K562 (cell line): ENCODE measurements around the gene SYT15. TPM values are rescaled to one million over a fixed set of nuclear protein-coding genes. Genes with fewer than 3 reads are reported as not detected.

Experiments
- ATAC-seq: fragments of 200-7000 bp; cut with Tn5 transposase; 3 replicates; pipeline ENCODE4 v1.9.1; 2020; ENCODE audit warnings: moderate library complexity
- BruUV-seq: library from RNA; stranded (reverse); fragments of 400-500 nt; replicated peaks from 2 replicates; lab custom pipeline; 2021; lab: Mats Ljungman, UMichigan
- CTCF ChIA-PET: fragments of 300-600 bp; formaldehyde crosslinking; extraction: SDS; loops from one replicate; lab custom pipeline; 2021; ENCODE audit warnings: low intra/inter-chr PET ratio; lab: Yijun Ruan, JAX
- POLR2A ChIA-PET: fragments of 300-600, 350-650 bp; sonication (Branson Sonifier 250); formaldehyde crosslinking; extraction: SDS; loops from one replicate; lab custom pipeline; 2021; ENCODE audit warnings: antibody characterized with exemption, inconsistent platforms; lab: Yijun Ruan, JAX
- DNase-seq, 4 experiments: peaks; one replicate each; pipeline versions ENCODE4 v3.0.0 to v3.0.0-alpha.2; 2011 to 2018; ENCODE audit warnings: low spot score in 3 of 4, mixed read lengths in 3 of 4; ENCODE audit errors: extremely low read depth in 1 of 4
- FAIRE-seq: peaks from 2 replicates; lab custom pipeline; 2011; peaks lifted over from hg19 to GRCh38; lab: Jason Lieb, UNC
- H2AFZ ChIP-seq: 2 replicates; pipeline ENCODE4 v1.6.0; 2011; ENCODE audit warnings: low read depth, low read length, control low read depth, inconsistent platforms
- H3K27ac ChIP-seq: fragments of 200-600 bp; 3 replicates; pipeline ENCODE4 v1.8.0; 2011; ENCODE audit warnings: low read depth, mild to moderate bottlenecking, control low read depth, inconsistent platforms, low read length, moderate library complexity, mixed read lengths; ENCODE audit errors: extremely low read depth
- H3K27me3 ChIP-seq, 2 experiments: fragments of 300-600 bp in 1 of 2; 2 replicates in 1 of 2; 3 replicates in 1 of 2; pipeline versions ENCODE4 v1.6.0 to v1.8.0; 2011; ENCODE audit warnings: inconsistent platforms in 2 of 2, low read length in 2 of 2, mild to moderate bottlenecking in 1 of 2, mixed read lengths in 1 of 2, moderate library complexity in 1 of 2; ENCODE audit not compliant: control insufficient read depth in 2 of 2, insufficient read depth in 2 of 2
- H3K36me3 ChIP-seq: fragments of 300-600 bp; 3 replicates; pipeline ENCODE4 v1.8.0; 2011; ENCODE audit warnings: mild to moderate bottlenecking, low read length, inconsistent platforms; ENCODE audit not compliant: control insufficient read depth, insufficient read depth
- H3K4me1 ChIP-seq, 2 experiments: fragments of 200-600 bp in 1 of 2; replicated peaks in 1 of 2; 2 replicates in 1 of 2; 3 replicates in 1 of 2; pipeline versions ENCODE4 v1.5.1 to v1.8.0; 2011; ENCODE audit warnings: inconsistent platforms in 2 of 2, low read length in 2 of 2, mild to moderate bottlenecking in 1 of 2, mixed read lengths in 1 of 2, moderate library complexity in 1 of 2; ENCODE audit not compliant: control insufficient read depth in 2 of 2, insufficient read depth in 2 of 2
- H3K4me2 ChIP-seq: 2 replicates; pipeline ENCODE4 v1.6.1; 2011; ENCODE audit warnings: low read length, control low read depth, inconsistent platforms, mixed read lengths; ENCODE audit not compliant: insufficient read depth
- H3K4me3 ChIP-seq: fragments of 200-600 bp; sonication (generic), shearing (Covaris generic); 2 replicates; pipeline ENCODE4 v1.5.1; 2016; ENCODE audit warnings: control low read depth, inconsistent platforms
- H3K79me2 ChIP-seq: fragments of 200-600 bp; 3 replicates; pipeline ENCODE4 v1.8.0; 2011; ENCODE audit warnings: low read length, inconsistent platforms; ENCODE audit not compliant: control insufficient read depth, insufficient read depth
- H3K9ac ChIP-seq, 2 experiments: 2 replicates each; pipeline versions ENCODE4 v1.6.0 to v1.6.1; 2011; ENCODE audit warnings: low read depth in 2 of 2, low read length in 2 of 2, control low read depth in 1 of 2, inconsistent platforms in 1 of 2, mild to moderate bottlenecking in 1 of 2, mixed read lengths in 1 of 2; ENCODE audit not compliant: insufficient read depth in 1 of 2
- H3K9me1 ChIP-seq: one replicate; pipeline ENCODE4 v1.6.0; 2011; ENCODE audit warnings: inconsistent platforms, mild to moderate bottlenecking, low read length, moderate library complexity; ENCODE audit not compliant: control insufficient read depth, insufficient read depth
- H3K9me3 ChIP-seq: replicated peaks from 2 replicates; pipeline ENCODE4 v1.5.1; 2011; ENCODE audit warnings: low read depth, low read length, inconsistent platforms; ENCODE audit not compliant: control insufficient read depth, insufficient read depth
- H4K20me1 ChIP-seq: replicated peaks from 2 replicates; pipeline ENCODE4 v1.6.1; 2011; ENCODE audit warnings: low read length, inconsistent platforms, mixed read lengths; ENCODE audit not compliant: control insufficient read depth, insufficient read depth
- CHD2 ChIP-seq: IDR thresholded peaks from 2 replicates; pipeline ENCODE4 v1.6.1; 2011; ENCODE audit warnings: low read depth, low read length
- KLF13 ChIP-seq: fragments of 450-650 bp; IDR thresholded peaks from 2 replicates; pipeline ENCODE4 v1.6.1; 2016; ENCODE audit warnings: missing genetic modification characterization, low read depth, mild to moderate bottlenecking, missing compliant biosample characterization, moderate library complexity, borderline replicate concordance
- ZNF398 ChIP-seq: fragments of 250-450 bp; sonication (Bioruptor Pico); IDR thresholded peaks from 2 replicates; pipeline ENCODE4 v1.8.0; 2021; ENCODE audit warnings: moderate library complexity, mild to moderate bottlenecking, inconsistent platforms
- WGBS: fragments of 100-300 bp; shearing (Covaris generic); methylation state at CpG from one replicate; pipeline ENCODE4 v1.1.6; 2016; ENCODE audit warnings: low coverage, mixed read lengths; ENCODE audit not compliant: insufficient coverage; ENCODE audit errors: missing lambda C conversion rate; 5-methylcytosine and 5-hydroxymethylcytosine counted together
- in situ Hi-C: fragments of 300-500 bp; cut with MboI; formaldehyde crosslinking; loops from 4 replicates; pipeline ENCODE4 v1.15.0; 2018; ENCODE audit warnings: inconsistent platforms, mixed read lengths
- intact Hi-C: fragments of 100-400 bp; cut with micrococcal nuclease; formaldehyde crosslinking; loops from 2 replicates; pipeline ENCODE4 v1.14.2; 2022
- polyA plus RNA-seq, 8 experiments: library from polyadenylated mRNA; depleted of rRNA in 4 of 8; stranded (reverse) in 5 of 8; unstranded in 3 of 8; fragments of >200 nt; fragmentation: Nextera tagmentation in 2 of 8; fragmentation: Illumina TruSeq in 1 of 8; extraction: Ambion mirVana in 2 of 8; extraction: Trizol in 1 of 8; gene quantifications; 2 replicates each; pipeline versions ENCODE4 v1.2.1 to v1.2.3, GENCODE V29; 2011 to 2014; ENCODE audit warnings: inconsistent platforms in 1 of 8, missing spikeins in 1 of 8
- total RNA-seq, 7 experiments: library from RNA; depleted of rRNA in 6 of 7; stranded (reverse); fragments of >200 nt in 6 of 7; fragmentation: Illumina TruSeq in 2 of 7; extraction: Trizol in 2 of 7; gene quantifications; 2 replicates each; pipeline versions ENCODE4 v1.2.1 to v1.2.3, GENCODE V29; 2011 to 2021; ENCODE audit warnings: low replicate concordance in 1 of 7

The SYT15 gene
- total and polyA plus RNA-seq, 9 of the 15 experiments (the other 6 are each of a cell fraction or from before 2014, with no cell fraction given): 0.05 to 0.82 (median 0.21) TPM; not detected in 1

GRCh38 chr10:46541735-46542566 lies 37.0 kb upstream of the SYT15 start:
- H3K4me3 ChIP-seq: no peak overlapping the region
- no peaks in the 10 kb centered on the region for H3K79me2 ChIP-seq
- no peak overlapping the region for H2AFZ ChIP-seq
- H3K9ac ChIP-seq: no peak overlapping the region
- TF ChIP-seq KLF13 (tag): 0 out of 2 replicates have a peak, but pooled peaks have one; percentile 23
- no peak for TF ChIP-seq ZNF398 (CRISPR knock-in tag)
- TF ChIP-seq CHD2: peak; percentile 46; the same call in 1 of the 2 replicates
- ChIA-PET POLR2A (no interaction called here), CTCF (no interaction called here)
- H3K9me1 ChIP-seq: no peaks in the 10 kb centered on the region
- no peaks in the 10 kb centered on the region for H3K36me3 ChIP-seq
- peaks cover 28 to 59% of the 10 kb centered on the region in 2 experiments for H3K27me3 ChIP-seq
- DNase-seq (no peak), FAIRE-seq (no peak), ATAC-seq (peak; percentile 3; the same call in 2 of the 3 replicates)
- peaks cover 23% of the 10 kb centered on the region for H4K20me1 ChIP-seq
- no TSS peak for BruUV-seq
- no peaks in the 10 kb centered on the region for H3K9me3 ChIP-seq
- H3K4me2 ChIP-seq: no peak overlapping the region
- peaks cover 0 to 6% of the 10 kb centered on the region in 2 experiments; a peak in 2 of 5 replicates for H3K4me1 ChIP-seq
- in situ Hi-C loops (no loop called here), intact Hi-C loops (no loop called here)
- 15% methylated on average over 7 of the region's 7 CpGs for WGBS
- no peak overlapping the region for H3K27ac ChIP-seq
